Neural cell (in vitro differentiated cells): ENCODE data around the gene LENEP.

Source experiments
- CTCF ChIP-seq: fragments of 450-650 bp; IDR thresholded peaks from 2 replicates; pipeline ENCODE4 v1.5.1; 2014; ENCODE audit warnings: antibody characterized with exemption, mild to moderate bottlenecking, moderate library complexity; ENCODE audit not compliant: poor library complexity, severe bottlenecking
- EP300 ChIP-seq: fragments of 450-650 bp; conservative IDR thresholded peaks from 2 replicates; pipeline ENCODE4 v1.6.1; 2014; ENCODE audit warnings: antibody characterized with exemption, mild to moderate bottlenecking, moderate library complexity; ENCODE audit not compliant: poor library complexity, severe bottlenecking
- REST ChIP-seq: IDR thresholded peaks from 2 replicates; pipeline ENCODE4 v1.6.1; 2012; ENCODE audit warnings: borderline replicate concordance

- no peak for TF ChIP-seq CTCF
- TF ChIP-seq REST, result no peak
- no peak for TF ChIP-seq EP300
Measured at GRCh38 chr1:155019377-155020245, 26.2 kb downstream of the LENEP start.
